Osteoblast (primary cell): Measurements from ENCODE around the gene DNAJC3. TPM values are rescaled to one million over a fixed set of nuclear protein-coding genes. Genes with fewer than 3 reads are reported as not detected.

Source experiments
- DNase-seq: peaks from one replicate; pipeline ENCODE4 v3.0.0; 2011; ENCODE audit warnings: low spot score, mixed read lengths; ENCODE audit not compliant: insufficient read length; ENCODE audit errors: missing footprints
- H2AFZ ChIP-seq: 2 replicates; pipeline ENCODE4 v1.6.0; 2011; ENCODE audit warnings: mild to moderate bottlenecking, low read length
- H3K27ac ChIP-seq: 2 replicates; pipeline ENCODE4 v1.5.1; 2011; ENCODE audit warnings: mild to moderate bottlenecking, low read depth, low read length, moderate library complexity
- H3K27me3 ChIP-seq: 2 replicates; pipeline ENCODE4 v1.6.0; 2012; ENCODE audit warnings: mild to moderate bottlenecking, control low read depth, inconsistent platforms, low read length, moderate library complexity; ENCODE audit not compliant: insufficient read depth
- H3K36me3 ChIP-seq: 2 replicates; pipeline ENCODE4 v1.5.1; 2011; ENCODE audit warnings: mild to moderate bottlenecking, low read length, control low read depth, moderate library complexity; ENCODE audit not compliant: insufficient read depth
- H3K4me1 ChIP-seq: 2 replicates; pipeline ENCODE4 v1.5.1; 2011; ENCODE audit warnings: mild to moderate bottlenecking, low read length, control low read depth, moderate library complexity; ENCODE audit not compliant: insufficient read depth
- H3K4me2 ChIP-seq: 2 replicates; pipeline ENCODE4 v1.6.0; 2011; ENCODE audit warnings: mild to moderate bottlenecking, low read length; ENCODE audit not compliant: insufficient read depth
- H3K4me3 ChIP-seq: fragments of 200-600 bp; sonication (generic); 3 replicates; pipeline ENCODE4 v1.5.1; 2012; ENCODE audit warnings: mild to moderate bottlenecking, low read length, inconsistent platforms; ENCODE audit not compliant: insufficient read depth
- H3K79me2 ChIP-seq: 2 replicates; pipeline ENCODE4 v1.6.0; 2012; ENCODE audit warnings: mild to moderate bottlenecking, low read length, control low read depth, inconsistent platforms; ENCODE audit not compliant: insufficient read depth
- H3K9me3 ChIP-seq: 2 replicates; pipeline ENCODE4 v1.5.1; 2011; ENCODE audit warnings: low read depth, low read length, control low read depth
- H4K20me1 ChIP-seq: 2 replicates; pipeline ENCODE4 v1.6.0; 2012; ENCODE audit warnings: mild to moderate bottlenecking, low read length, control low read depth; ENCODE audit not compliant: insufficient read depth
- CTCF ChIP-seq: IDR thresholded peaks from 2 replicates; pipeline ENCODE4 v1.5.1; 2011; ENCODE audit warnings: mild to moderate bottlenecking, low read depth, low read length, moderate library complexity; ENCODE audit errors: extremely low read depth
- total RNA-seq: library from RNA; depleted of rRNA; stranded (reverse); fragments of >200 nt; gene quantifications from 2 replicates; pipeline ENCODE4 v1.2.3, GENCODE V29; 2012

DNAJC3 gene
- total RNA-seq, 1 donor = 58.6 TPM

- Histone ChIP-seq H3K4me1 (peaks cover 20% of the 10 kb centered on the region), H2AFZ (no peak overlapping the region), H3K9me3 (no peaks in the 10 kb centered on the region), H4K20me1 (peaks cover 9% of the 10 kb centered on the region), H3K36me3 (peaks cover 15% of the 10 kb centered on the region), H3K4me3 (no peak overlapping the region), H3K79me2 (peaks cover 35% of the 10 kb centered on the region), H3K27ac (peak overlapping the region; percentile 49), H3K4me2 (peak overlapping the region; percentile 26), H3K27me3 (no peaks in the 10 kb centered on the region)
- peak; percentile 64 for DNase-seq
- no peak for TF ChIP-seq CTCF
Observed at GRCh38 chr13:95714142-95714832, 37.3 kb downstream of the DNAJC3 start.

GRCh38 chr13:95716231-95716630, 39.3 kb downstream of the DNAJC3 start:
- peaks cover 27% of the 10 kb centered on the region for H3K4me1 ChIP-seq
- no peaks in the 10 kb centered on the region for H3K9me3 ChIP-seq
- no peaks in the 10 kb centered on the region for H3K27me3 ChIP-seq
- H3K79me2 ChIP-seq = peaks cover 44% of the 10 kb centered on the region
- peaks cover 5% of the 10 kb centered on the region for H3K36me3 ChIP-seq
- DNase-seq = no peak
- H2AFZ ChIP-seq = no peak overlapping the region
- H3K27ac ChIP-seq = no peak overlapping the region
- no peak overlapping the region for H3K4me3 ChIP-seq
- TF ChIP-seq CTCF = no peak
- H4K20me1 ChIP-seq = peaks cover 9% of the 10 kb centered on the region
- H3K4me2 ChIP-seq = no peak overlapping the region

GRCh38 chr13:95722241-95722640, 45.3 kb downstream of the DNAJC3 start:
- H3K27me3 ChIP-seq = no peaks in the 10 kb centered on the region
- TF ChIP-seq CTCF = no peak

GRCh38 chr13:95723438-95723837, 46.5 kb downstream of the DNAJC3 start:
- peaks cover 6% of the 10 kb centered on the region for H3K4me1 ChIP-seq
- H3K27ac ChIP-seq = no peak overlapping the region
- H4K20me1 ChIP-seq = no peaks in the 10 kb centered on the region
- no peak for TF ChIP-seq CTCF
- H2AFZ ChIP-seq = no peak overlapping the region
- DNase-seq = no peak
- peaks cover 47% of the 10 kb centered on the region for H3K79me2 ChIP-seq
- no peak overlapping the region for H3K4me3 ChIP-seq
- no peaks in the 10 kb centered on the region for H3K27me3 ChIP-seq
- H3K4me2 ChIP-seq = no peak overlapping the region
- no peaks in the 10 kb centered on the region for H3K9me3 ChIP-seq
- H3K36me3 ChIP-seq = peaks cover 5% of the 10 kb centered on the region

More at GRCh38 chr13:95722241-95722640, 45.3 kb downstream of the DNAJC3 start:
- H3K4me2 ChIP-seq = no peak overlapping the region
- H3K36me3 ChIP-seq = peaks cover 5% of the 10 kb centered on the region
- H4K20me1 ChIP-seq = no peaks in the 10 kb centered on the region
- no peak overlapping the region for H2AFZ ChIP-seq
- H3K4me3 ChIP-seq = no peak overlapping the region
- no peaks in the 10 kb centered on the region for H3K9me3 ChIP-seq
- peaks cover 47% of the 10 kb centered on the region for H3K79me2 ChIP-seq
- H3K4me1 ChIP-seq = peaks cover 6% of the 10 kb centered on the region
- no peak for DNase-seq
- H3K27ac ChIP-seq = no peak overlapping the region
